ENCODE data around the gene HOXC10. TPM values are rescaled to one million over a fixed set of nuclear protein-coding genes. Genes with fewer than 3 reads are reported as not detected.

Gene HOXC10
- total and polyA plus RNA-seq, 10 of the 15 experiments (the other 5 are each of a cell fraction or from before 2014, with no cell fraction given) = 0.59 TPM; not detected in 9

GRCh38 chr12:54020591-54021405, 35.9 kb downstream of the HOXC10 start:
- Histone ChIP-seq H3K79me2 (ENCODE audit: control insufficient read depth, insufficient read depth, low read length) (no peaks in the 10 kb centered on the region), H3K27me3 (replicated peaks in 1 of 2; ENCODE audit: control insufficient read depth in 2 of 2, insufficient read depth in 2 of 2, low read length in 1 of 2) (peaks cover 2 to 3% of the 10 kb centered on the region in 2 experiments), H2AFZ (ENCODE audit: control insufficient read depth, low read depth, low read length) (peak overlapping the region; percentile 75), H4K20me1 (ENCODE audit: control insufficient read depth, insufficient read depth) (no peaks in the 10 kb centered on the region), H3K4me2 (ENCODE audit: control insufficient read depth, insufficient read depth) (peak overlapping the region; percentile 71), H3K9me3 (replicated peaks; ENCODE audit: control insufficient read depth, insufficient read depth, low read length) (no peaks in the 10 kb centered on the region), H3K4me3 (no peak overlapping the region), H3K9ac (ENCODE audit: control insufficient read depth, insufficient read depth, low read length) (peak overlapping the region; percentile 31; the same call in 1 of the 2 replicates), H3K27ac (ENCODE audit: control insufficient read depth, insufficient read depth) (no peak overlapping the region), H3K36me3 (ENCODE audit: control insufficient read depth in 2 of 2, insufficient read depth in 2 of 2, low read length in 1 of 2) (no peaks in the 10 kb centered on the region), H3K4me1 (ENCODE audit: control insufficient read depth, insufficient read depth, low read length) (peaks cover 21% of the 10 kb centered on the region)
- ChIA-PET RAD21 (ENCODE audit: unreplicated experiment) (interaction anchor here (1.3 to 1.6 kb wide), 2 partner anchors 12 to 170 kb away, joined by 3 to 10 read pairs; partner anchors contain the start of gene HOXC5), CTCF (interaction anchor here (0.6 to 13.4 kb wide), 5 partner anchors 11 to 171 kb away, joined by 3 to 343 read pairs (median 18); partner anchors contain the start of genes HOXC5, HOXC8 and SMUG1), POLR2A (interaction anchor here (1.1 to 1.2 kb wide), 2 partner anchors 15 to 168 kb away, joined by 3 read pairs; partner anchors contain the start of gene SMUG1), SMC1A (ENCODE audit: uncharacterized antibody, unreplicated experiment) (interaction anchor here (1.1 to 2.9 kb wide), 3 partner anchors 14 to 187 kb away, joined by 3 to 9 read pairs (median 4); partner anchors contain the start of gene HOXC4)
- FAIRE-seq (no peak), DNase-seq (ENCODE audit: low read depth, low spot score) (no peak), ATAC-seq (no peak)
- intact Hi-C loops (cut with micrococcal nuclease; ENCODE audit: unreplicated experiment) = loop anchor here (1.0 kb wide), 1 partner anchor 14 kb away; no protein-coding TSS in a partner anchor
- 89% methylated on average over 23 of the region's 23 CpGs for WGBS (ENCODE audit: insufficient coverage, insufficient replicate concordance, low lambda C conversion rate, missing lambda C conversion rate)
- no TSS peak for BruUV-seq (replicated peaks)
- in situ Hi-C loops (cut with MboI) = loop anchor here (10.0 kb wide), 2 partner anchors 174 to 344 kb away; partner anchors contain the start of gene GPR84
- TF ChIP-seq, protein P1, sequence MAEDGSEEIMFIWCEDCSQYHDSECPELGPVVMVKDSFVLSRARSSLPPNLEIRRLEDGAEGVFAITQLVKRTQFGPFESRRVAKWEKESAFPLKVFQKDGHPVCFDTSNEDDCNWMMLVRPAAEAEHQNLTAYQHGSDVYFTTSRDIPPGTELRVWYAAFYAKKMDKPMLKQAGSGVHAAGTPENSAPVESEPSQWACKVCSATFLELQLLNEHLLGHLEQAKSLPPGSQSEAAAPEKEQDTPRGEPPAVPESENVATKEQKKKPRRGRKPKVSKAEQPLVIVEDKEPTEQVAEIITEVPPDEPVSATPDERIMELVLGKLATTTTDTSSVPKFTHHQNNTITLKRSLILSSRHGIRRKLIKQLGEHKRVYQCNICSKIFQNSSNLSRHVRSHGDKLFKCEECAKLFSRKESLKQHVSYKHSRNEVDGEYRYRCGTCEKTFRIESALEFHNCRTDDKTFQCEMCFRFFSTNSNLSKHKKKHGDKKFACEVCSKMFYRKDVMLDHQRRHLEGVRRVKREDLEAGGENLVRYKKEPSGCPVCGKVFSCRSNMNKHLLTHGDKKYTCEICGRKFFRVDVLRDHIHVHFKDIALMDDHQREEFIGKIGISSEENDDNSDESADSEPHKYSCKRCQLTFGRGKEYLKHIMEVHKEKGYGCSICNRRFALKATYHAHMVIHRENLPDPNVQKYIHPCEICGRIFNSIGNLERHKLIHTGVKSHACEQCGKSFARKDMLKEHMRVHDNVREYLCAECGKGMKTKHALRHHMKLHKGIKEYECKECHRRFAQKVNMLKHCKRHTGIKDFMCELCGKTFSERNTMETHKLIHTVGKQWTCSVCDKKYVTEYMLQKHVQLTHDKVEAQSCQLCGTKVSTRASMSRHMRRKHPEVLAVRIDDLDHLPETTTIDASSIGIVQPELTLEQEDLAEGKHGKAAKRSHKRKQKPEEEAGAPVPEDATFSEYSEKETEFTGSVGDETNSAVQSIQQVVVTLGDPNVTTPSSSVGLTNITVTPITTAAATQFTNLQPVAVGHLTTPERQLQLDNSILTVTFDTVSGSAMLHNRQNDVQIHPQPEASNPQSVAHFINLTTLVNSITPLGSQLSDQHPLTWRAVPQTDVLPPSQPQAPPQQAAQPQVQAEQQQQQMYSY (CRISPR knock-in tag; IDR thresholded peaks at IDR 0.05) = no peak
- no peak for TF ChIP-seq DPF2 (IDR thresholded peaks at IDR 0.05)
- TF ChIP-seq, protein P2, sequence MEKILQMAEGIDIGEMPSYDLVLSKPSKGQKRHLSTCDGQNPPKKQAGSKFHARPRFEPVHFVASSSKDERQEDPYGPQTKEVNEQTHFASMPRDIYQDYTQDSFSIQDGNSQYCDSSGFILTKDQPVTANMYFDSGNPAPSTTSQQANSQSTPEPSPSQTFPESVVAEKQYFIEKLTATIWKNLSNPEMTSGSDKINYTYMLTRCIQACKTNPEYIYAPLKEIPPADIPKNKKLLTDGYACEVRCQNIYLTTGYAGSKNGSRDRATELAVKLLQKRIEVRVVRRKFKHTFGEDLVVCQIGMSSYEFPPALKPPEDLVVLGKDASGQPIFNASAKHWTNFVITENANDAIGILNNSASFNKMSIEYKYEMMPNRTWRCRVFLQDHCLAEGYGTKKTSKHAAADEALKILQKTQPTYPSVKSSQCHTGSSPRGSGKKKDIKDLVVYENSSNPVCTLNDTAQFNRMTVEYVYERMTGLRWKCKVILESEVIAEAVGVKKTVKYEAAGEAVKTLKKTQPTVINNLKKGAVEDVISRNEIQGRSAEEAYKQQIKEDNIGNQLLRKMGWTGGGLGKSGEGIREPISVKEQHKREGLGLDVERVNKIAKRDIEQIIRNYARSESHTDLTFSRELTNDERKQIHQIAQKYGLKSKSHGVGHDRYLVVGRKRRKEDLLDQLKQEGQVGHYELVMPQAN (conservative IDR thresholded peaks at IDR 0.05) = no peak
- 0 out of 2 replicates have a peak, but pooled peaks have one; percentile 58 for TF ChIP-seq MLLT1 (IDR thresholded peaks at IDR 0.05)
- no peak for TF ChIP-seq TAF1 (IDR thresholded peaks at IDR 0.05; ENCODE audit: borderline replicate concordance, low read depth, low read length)
- no peak for TF ChIP-seq KLF5 (IDR thresholded peaks at IDR 0.05; ENCODE audit: partially characterized antibody)
- no peak for TF ChIP-seq ATF2 (IDR thresholded peaks at IDR 0.05; ENCODE audit: low read length)
